Chondrocyte (in vitro differentiated cells): ENCODE data around the gene TRIM2. TPM values are rescaled to one million over a fixed set of nuclear protein-coding genes. Genes with fewer than 3 reads are reported as not detected.
A peak's percentile ranks its signal among the peaks of the same experiment; 100 is the strongest.

Experiments
- DNase-seq: peaks from one replicate; pipeline ENCODE4 v3.0.0; 2021; ENCODE audit warnings: mixed read lengths, low spot score
- H3K27ac Mint-ChIP-seq: one replicate; pipeline ENCODE4 v1.8.0; 2021; ENCODE audit warnings: mild to moderate bottlenecking, moderate library complexity, mixed read lengths; ENCODE audit not compliant: unreplicated experiment
- H3K27me3 Mint-ChIP-seq: 2 replicates; pipeline ENCODE4 v1.8.0; 2021; ENCODE audit warnings: low read depth, mixed read lengths
- H3K36me3 Mint-ChIP-seq: 2 replicates; pipeline ENCODE4 v1.8.0; 2021; ENCODE audit warnings: low read depth, mixed read lengths
- H3K4me1 Mint-ChIP-seq: 2 replicates; pipeline ENCODE4 v1.8.0; 2021; ENCODE audit warnings: low read depth, mild to moderate bottlenecking, mixed read lengths
- H3K4me3 Mint-ChIP-seq: one replicate; pipeline ENCODE4 v1.8.0; 2021; ENCODE audit warnings: mild to moderate bottlenecking, moderate library complexity, mixed read lengths; ENCODE audit not compliant: unreplicated experiment
- H3K9me3 Mint-ChIP-seq: 2 replicates; pipeline ENCODE4 v1.8.0; 2021; ENCODE audit warnings: low read depth, mixed read lengths
- CTCF ChIP-seq: fragments of 200-600 bp; sonication (generic); IDR thresholded peaks from 2 replicates; pipeline ENCODE4 v1.5.0; 2021; ENCODE audit warnings: antibody characterized with exemption, mild to moderate bottlenecking, moderate library complexity
- total RNA-seq: library from RNA; stranded (reverse); gene quantifications from 3 replicates; pipeline ENCODE4 v1.2.1, GENCODE V29; 2021

The TRIM2 gene
- total RNA-seq, 1 donor from 2014 or later = 18.2 TPM

GRCh38 chr4:153345012-153345981 lies 141.1 kb downstream of the TRIM2 start:
- Mint-ChIP-seq H3K9me3 (no peaks in the 10 kb centered on the region), H3K27ac (peak overlapping the region; percentile 65), H3K36me3 (no peaks in the 10 kb centered on the region), H3K27me3 (no peaks in the 10 kb centered on the region), H3K4me3 (peak overlapping the region; percentile 79), H3K4me1 (peaks cover 20% of the 10 kb centered on the region)
- TF ChIP-seq CTCF = peak; percentile 13
- no peak for DNase-seq

- Mint-ChIP-seq H3K36me3 (no peaks in the 10 kb centered on the region), H3K4me1 (peaks cover 20% of the 10 kb centered on the region), H3K27ac (no peak overlapping the region), H3K9me3 (no peaks in the 10 kb centered on the region), H3K27me3 (no peaks in the 10 kb centered on the region), H3K4me3 (peak overlapping the region; percentile 79)
- no peak for DNase-seq
- TF ChIP-seq CTCF = no peak
Observed at GRCh38 chr4:153346031-153346430, 141.8 kb downstream of the TRIM2 start.

- Mint-ChIP-seq H3K27me3 (no peaks in the 10 kb centered on the region), H3K4me3 (no peak overlapping the region), H3K9me3 (no peaks in the 10 kb centered on the region), H3K36me3 (no peaks in the 10 kb centered on the region), H3K27ac (no peak overlapping the region), H3K4me1 (peaks cover 19% of the 10 kb centered on the region)
- DNase-seq = no peak
- peak; percentile 44 for TF ChIP-seq CTCF
Observed at GRCh38 chr4:153346563-153346962, 142.3 kb downstream of the TRIM2 start.

GRCh38 chr4:153347117-153347516 lies 142.9 kb downstream of the TRIM2 start:
- H3K27ac Mint-ChIP-seq = no peak overlapping the region
- H3K4me3 Mint-ChIP-seq = no peak overlapping the region

More at GRCh38 chr4:153347117-153347516, 142.9 kb downstream of the TRIM2 start:
- H3K9me3 Mint-ChIP-seq = no peaks in the 10 kb centered on the region
- TF ChIP-seq CTCF = no peak
- peaks cover 15% of the 10 kb centered on the region for H3K4me1 Mint-ChIP-seq
- no peaks in the 10 kb centered on the region for H3K27me3 Mint-ChIP-seq
- no peaks in the 10 kb centered on the region for H3K36me3 Mint-ChIP-seq
- no peak for DNase-seq
